ENCODE data around the gene ASIC1. TPM values are rescaled to one million over a fixed set of nuclear protein-coding genes. Genes with fewer than 3 reads are reported as not detected.

ASIC1 gene
- total and polyA plus RNA-seq, 2 of the 13 experiments (the other 11 are each of a cell fraction or from before 2014, with no cell fraction given) = 0.44 to 1.5 TPM

DNA sequence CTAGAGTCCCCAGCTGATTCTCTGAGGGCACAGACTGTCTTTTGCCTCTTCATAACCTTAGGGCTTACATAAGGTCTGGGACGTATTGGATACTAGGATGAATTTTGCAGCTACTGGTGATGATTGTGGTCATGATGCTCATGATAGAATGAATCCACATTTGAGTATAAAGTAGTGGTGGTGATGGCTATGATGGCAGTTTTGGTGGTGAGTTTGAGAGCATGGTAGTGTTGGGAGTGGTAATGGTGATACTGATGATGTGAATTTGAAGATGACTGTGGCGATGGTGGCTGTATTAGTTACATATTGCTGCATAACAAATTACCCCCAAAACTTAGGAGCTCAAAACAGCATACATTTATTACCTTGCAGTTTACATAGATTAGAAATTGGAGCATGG, 14.1 kb upstream of the ASIC1 start:
- Histone ChIP-seq H3K4me3 (replicated peaks in 1 of 3; ENCODE audit: insufficient read depth in 1 of 3, low read depth in 2 of 3, low read length in 3 of 3) (no peak overlapping the region), H3K79me2 (ENCODE audit: insufficient read depth, low read length) (no peaks in the 10 kb centered on the region), H3K4me1 (ENCODE audit: insufficient read depth, low read length) (peaks cover 10% of the 10 kb centered on the region; the same call in 1 of the 2 replicates), H3K4me2 (ENCODE audit: low read depth, low read length) (no peak overlapping the region), H3K27me3 (ENCODE audit: control insufficient read depth in 1 of 2, insufficient read depth in 2 of 2, low read length in 2 of 2) (peaks cover 7 to 34% of the 10 kb centered on the region in 2 experiments; a peak in 4 of 5 replicates), H2AFZ (ENCODE audit: low read length) (no peak overlapping the region), H4K20me1 (ENCODE audit: insufficient read depth, low read length) (no peaks in the 10 kb centered on the region), H3K36me3 (replicated peaks in 1 of 2; ENCODE audit: control insufficient read depth in 1 of 2, insufficient read depth in 2 of 2, low read length in 2 of 2) (no peaks in the 10 kb centered on the region), H3K9ac (ENCODE audit: insufficient read depth, low read depth, low read length) (no peak overlapping the region), H3K27ac (ENCODE audit: extremely low read length, insufficient read depth, low read length) (no peak overlapping the region), H3K9me3 (ENCODE audit: low read length) (no peaks in the 10 kb centered on the region)
- ChIA-PET POLR2A (interaction anchor here (0.7 kb wide), 1 partner anchor 13 kb away, joined by 3 read pairs; no protein-coding TSS in a partner anchor), CTCF (ENCODE audit: low intra/inter-chr PET ratio, low total read pairs) (no interaction called here)
- BruUV-seq (replicated peaks) = no TSS peak
- intact Hi-C loops (cut with micrococcal nuclease; ENCODE audit: unreplicated experiment) = no loop called here
- in situ Hi-C loops (cut with HindIII; ENCODE audit: extremely low pct_ligation_motif_present, low pct_unique_long_range_greater_than_20kb) = no loop called here
- ATAC-seq (no peak), FAIRE-seq (no peak), DNase-seq (ENCODE audit: low spot score) (no peak)
- TF ChIP-seq ZNF33B (CRISPR knock-in tag; IDR thresholded peaks at IDR 0.05) = no peak
- no peak for TF ChIP-seq SNAI1 (CRISPR knock-in tag; IDR thresholded peaks at IDR 0.05; ENCODE audit: borderline replicate concordance)
- TF ChIP-seq BORCS8-MEF2B (CRISPR knock-in tag; IDR thresholded peaks at IDR 0.05) = no peak
- no peak for TF ChIP-seq MIER3 (CRISPR knock-in tag; IDR thresholded peaks at IDR 0.05; ENCODE audit: borderline replicate concordance)
- TF ChIP-seq, protein P1, sequence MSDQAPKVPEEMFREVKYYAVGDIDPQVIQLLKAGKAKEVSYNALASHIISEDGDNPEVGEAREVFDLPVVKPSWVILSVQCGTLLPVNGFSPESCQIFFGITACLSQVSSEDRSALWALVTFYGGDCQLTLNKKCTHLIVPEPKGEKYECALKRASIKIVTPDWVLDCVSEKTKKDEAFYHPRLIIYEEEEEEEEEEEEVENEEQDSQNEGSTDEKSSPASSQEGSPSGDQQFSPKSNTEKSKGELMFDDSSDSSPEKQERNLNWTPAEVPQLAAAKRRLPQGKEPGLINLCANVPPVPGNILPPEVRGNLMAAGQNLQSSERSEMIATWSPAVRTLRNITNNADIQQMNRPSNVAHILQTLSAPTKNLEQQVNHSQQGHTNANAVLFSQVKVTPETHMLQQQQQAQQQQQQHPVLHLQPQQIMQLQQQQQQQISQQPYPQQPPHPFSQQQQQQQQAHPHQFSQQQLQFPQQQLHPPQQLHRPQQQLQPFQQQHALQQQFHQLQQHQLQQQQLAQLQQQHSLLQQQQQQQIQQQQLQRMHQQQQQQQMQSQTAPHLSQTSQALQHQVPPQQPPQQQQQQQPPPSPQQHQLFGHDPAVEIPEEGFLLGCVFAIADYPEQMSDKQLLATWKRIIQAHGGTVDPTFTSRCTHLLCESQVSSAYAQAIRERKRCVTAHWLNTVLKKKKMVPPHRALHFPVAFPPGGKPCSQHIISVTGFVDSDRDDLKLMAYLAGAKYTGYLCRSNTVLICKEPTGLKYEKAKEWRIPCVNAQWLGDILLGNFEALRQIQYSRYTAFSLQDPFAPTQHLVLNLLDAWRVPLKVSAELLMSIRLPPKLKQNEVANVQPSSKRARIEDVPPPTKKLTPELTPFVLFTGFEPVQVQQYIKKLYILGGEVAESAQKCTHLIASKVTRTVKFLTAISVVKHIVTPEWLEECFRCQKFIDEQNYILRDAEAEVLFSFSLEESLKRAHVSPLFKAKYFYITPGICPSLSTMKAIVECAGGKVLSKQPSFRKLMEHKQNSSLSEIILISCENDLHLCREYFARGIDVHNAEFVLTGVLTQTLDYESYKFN (CRISPR knock-in tag; conservative IDR thresholded peaks at IDR 0.05) = no peak
- TF ChIP-seq, protein P2, sequence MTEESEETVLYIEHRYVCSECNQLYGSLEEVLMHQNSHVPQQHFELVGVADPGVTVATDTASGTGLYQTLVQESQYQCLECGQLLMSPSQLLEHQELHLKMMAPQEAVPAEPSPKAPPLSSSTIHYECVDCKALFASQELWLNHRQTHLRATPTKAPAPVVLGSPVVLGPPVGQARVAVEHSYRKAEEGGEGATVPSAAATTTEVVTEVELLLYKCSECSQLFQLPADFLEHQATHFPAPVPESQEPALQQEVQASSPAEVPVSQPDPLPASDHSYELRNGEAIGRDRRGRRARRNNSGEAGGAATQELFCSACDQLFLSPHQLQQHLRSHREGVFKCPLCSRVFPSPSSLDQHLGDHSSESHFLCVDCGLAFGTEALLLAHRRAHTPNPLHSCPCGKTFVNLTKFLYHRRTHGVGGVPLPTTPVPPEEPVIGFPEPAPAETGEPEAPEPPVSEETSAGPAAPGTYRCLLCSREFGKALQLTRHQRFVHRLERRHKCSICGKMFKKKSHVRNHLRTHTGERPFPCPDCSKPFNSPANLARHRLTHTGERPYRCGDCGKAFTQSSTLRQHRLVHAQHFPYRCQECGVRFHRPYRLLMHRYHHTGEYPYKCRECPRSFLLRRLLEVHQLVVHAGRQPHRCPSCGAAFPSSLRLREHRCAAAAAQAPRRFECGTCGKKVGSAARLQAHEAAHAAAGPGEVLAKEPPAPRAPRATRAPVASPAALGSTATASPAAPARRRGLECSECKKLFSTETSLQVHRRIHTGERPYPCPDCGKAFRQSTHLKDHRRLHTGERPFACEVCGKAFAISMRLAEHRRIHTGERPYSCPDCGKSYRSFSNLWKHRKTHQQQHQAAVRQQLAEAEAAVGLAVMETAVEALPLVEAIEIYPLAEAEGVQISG (CRISPR knock-in tag; IDR thresholded peaks at IDR 0.05) = no peak
- TF ChIP-seq HNRNPK (IDR thresholded peaks at IDR 0.05; ENCODE audit: low read depth, low read length, poor library complexity, severe bottlenecking) = no peak
- 3% methylated on average over 2 of the region's 2 CpGs for WGBS (ENCODE audit: low lambda C conversion rate)

Measured in HepG2 (cell line).